Endothelial cell (in vitro differentiated cells): ENCODE data around the gene ARL14EPL. TPM values are rescaled to one million over a fixed set of nuclear protein-coding genes. Genes with fewer than 3 reads are reported as not detected.

Experiments
- DNase-seq: peaks from one replicate; pipeline ENCODE4 v3.0.0; 2021; ENCODE audit warnings: low spot score
- H3K27ac Mint-ChIP-seq: one replicate; pipeline ENCODE4 v1.8.0; 2021; ENCODE audit warnings: mixed read lengths, inconsistent platforms; ENCODE audit not compliant: unreplicated experiment
- H3K27me3 Mint-ChIP-seq: one replicate; pipeline ENCODE4 v1.8.0; 2021; ENCODE audit warnings: mild to moderate bottlenecking, moderate library complexity, mixed read lengths, inconsistent platforms; ENCODE audit not compliant: unreplicated experiment
- H3K36me3 Mint-ChIP-seq: one replicate; pipeline ENCODE4 v1.8.0; 2021; ENCODE audit warnings: mild to moderate bottlenecking, low read depth, mixed read lengths, inconsistent platforms; ENCODE audit not compliant: unreplicated experiment
- H3K4me1 Mint-ChIP-seq: one replicate; pipeline ENCODE4 v1.8.0; 2021; ENCODE audit warnings: mild to moderate bottlenecking, mixed read lengths, inconsistent platforms; ENCODE audit not compliant: unreplicated experiment
- H3K4me3 Mint-ChIP-seq: one replicate; pipeline ENCODE4 v1.8.0; 2021; ENCODE audit warnings: mild to moderate bottlenecking, mixed read lengths, inconsistent platforms; ENCODE audit not compliant: unreplicated experiment
- H3K9me3 Mint-ChIP-seq: one replicate; pipeline ENCODE4 v1.8.0; 2021; ENCODE audit warnings: mixed read lengths, inconsistent platforms; ENCODE audit not compliant: unreplicated experiment
- total RNA-seq: library from RNA; stranded (reverse); fragmentation: NEBNext Ultra II Directional; extraction: Animal tissue kit (Norgen Biotek cat#: 25700); gene quantifications from one replicate; pipeline ENCODE4 v1.2.1, GENCODE V29; 2021; ENCODE audit not compliant: unreplicated experiment
- TF ChIP-seq, protein P1 (sequence below): fragments of 200-600 bp; sonication (generic); IDR thresholded peaks from one replicate; pipeline ENCODE4 v1.5.0; 2021; ENCODE audit warnings: antibody characterized with exemption; ENCODE audit not compliant: unreplicated experiment

ARL14EPL gene
- total RNA-seq, 1 donor from 2014 or later: not detected

DNA sequence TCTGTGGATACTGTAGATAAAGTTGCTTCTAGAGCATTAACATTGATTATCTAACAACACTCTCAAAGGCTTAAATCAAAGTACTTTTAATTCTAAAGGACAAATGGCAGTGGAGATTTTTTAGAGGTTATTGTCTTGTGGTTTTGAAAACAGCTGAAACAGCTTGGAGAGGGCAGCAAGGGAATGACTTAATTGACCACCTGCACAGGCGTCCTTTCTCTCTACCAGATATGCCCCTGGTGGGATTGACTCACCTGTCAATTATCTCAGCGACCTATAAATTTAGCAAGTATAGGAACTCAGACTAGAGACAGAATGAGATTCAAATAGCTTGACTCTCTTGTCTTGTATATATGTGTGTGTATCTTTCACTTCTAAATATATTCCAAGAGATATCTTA lies 13.5 kb downstream of the ARL14EPL start:
- H3K36me3 Mint-ChIP-seq: no peaks in the 10 kb centered on the region
- no peaks in the 10 kb centered on the region for H3K4me1 Mint-ChIP-seq
- H3K4me3 Mint-ChIP-seq: no peak overlapping the region
- no peak overlapping the region for H3K27ac Mint-ChIP-seq
- H3K9me3 Mint-ChIP-seq: no peaks in the 10 kb centered on the region
- no peaks in the 10 kb centered on the region for H3K27me3 Mint-ChIP-seq
- TF ChIP-seq, protein P1, sequence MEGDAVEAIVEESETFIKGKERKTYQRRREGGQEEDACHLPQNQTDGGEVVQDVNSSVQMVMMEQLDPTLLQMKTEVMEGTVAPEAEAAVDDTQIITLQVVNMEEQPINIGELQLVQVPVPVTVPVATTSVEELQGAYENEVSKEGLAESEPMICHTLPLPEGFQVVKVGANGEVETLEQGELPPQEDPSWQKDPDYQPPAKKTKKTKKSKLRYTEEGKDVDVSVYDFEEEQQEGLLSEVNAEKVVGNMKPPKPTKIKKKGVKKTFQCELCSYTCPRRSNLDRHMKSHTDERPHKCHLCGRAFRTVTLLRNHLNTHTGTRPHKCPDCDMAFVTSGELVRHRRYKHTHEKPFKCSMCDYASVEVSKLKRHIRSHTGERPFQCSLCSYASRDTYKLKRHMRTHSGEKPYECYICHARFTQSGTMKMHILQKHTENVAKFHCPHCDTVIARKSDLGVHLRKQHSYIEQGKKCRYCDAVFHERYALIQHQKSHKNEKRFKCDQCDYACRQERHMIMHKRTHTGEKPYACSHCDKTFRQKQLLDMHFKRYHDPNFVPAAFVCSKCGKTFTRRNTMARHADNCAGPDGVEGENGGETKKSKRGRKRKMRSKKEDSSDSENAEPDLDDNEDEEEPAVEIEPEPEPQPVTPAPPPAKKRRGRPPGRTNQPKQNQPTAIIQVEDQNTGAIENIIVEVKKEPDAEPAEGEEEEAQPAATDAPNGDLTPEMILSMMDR: no peak
- DNase-seq: no peak

DNA sequence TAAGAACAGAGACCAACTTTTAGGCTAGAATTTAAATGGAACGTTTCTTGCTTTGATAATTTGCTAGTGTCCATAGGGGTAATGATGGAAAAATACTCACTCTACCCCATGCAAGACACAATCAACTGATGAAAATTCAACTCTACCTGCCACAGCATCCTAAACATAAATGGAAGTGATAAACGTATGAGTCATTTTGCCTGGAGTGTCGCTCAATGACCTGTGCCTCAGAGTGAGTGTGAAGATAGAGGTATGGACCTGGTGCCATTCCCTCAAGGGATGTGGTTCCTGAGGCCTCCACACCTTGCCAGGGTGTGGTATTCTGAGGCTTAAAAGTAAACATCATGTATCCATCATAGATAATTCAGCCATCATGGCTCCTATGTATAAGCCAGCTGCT lies 14.0 kb downstream of the ARL14EPL start:
- TF ChIP-seq, protein P1: no peak
- no peak for DNase-seq
- H3K27me3 Mint-ChIP-seq: no peaks in the 10 kb centered on the region
- H3K27ac Mint-ChIP-seq: no peak overlapping the region
- H3K36me3 Mint-ChIP-seq: no peaks in the 10 kb centered on the region
- H3K4me1 Mint-ChIP-seq: no peaks in the 10 kb centered on the region
- no peak overlapping the region for H3K4me3 Mint-ChIP-seq
- no peaks in the 10 kb centered on the region for H3K9me3 Mint-ChIP-seq

DNA sequence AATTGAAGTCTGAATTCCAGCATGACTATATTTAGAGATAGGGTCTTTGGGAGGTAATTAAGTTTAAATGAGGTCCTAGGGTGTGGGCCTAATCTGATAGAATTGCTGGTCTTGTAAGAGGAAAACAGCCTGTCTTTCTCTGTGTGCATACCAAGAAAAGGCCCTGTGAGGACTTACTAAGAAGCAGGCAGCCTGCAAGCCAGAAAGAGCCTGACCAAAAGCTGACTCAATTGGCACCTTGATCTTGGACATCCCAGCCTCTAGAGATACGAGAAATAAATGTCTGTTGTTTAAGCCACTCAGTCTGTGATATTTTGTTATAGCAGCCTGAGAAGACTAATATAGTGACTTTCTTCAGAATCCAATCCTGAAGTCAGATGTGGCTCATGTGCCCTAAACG lies 14.6 kb downstream of the ARL14EPL start:
- Mint-ChIP-seq H3K27me3 (no peaks in the 10 kb centered on the region), H3K27ac (no peak overlapping the region), H3K4me1 (no peaks in the 10 kb centered on the region), H3K36me3 (no peaks in the 10 kb centered on the region), H3K4me3 (no peak overlapping the region), H3K9me3 (no peaks in the 10 kb centered on the region)
- no peak for DNase-seq
- TF ChIP-seq, protein P1: no peak

DNA sequence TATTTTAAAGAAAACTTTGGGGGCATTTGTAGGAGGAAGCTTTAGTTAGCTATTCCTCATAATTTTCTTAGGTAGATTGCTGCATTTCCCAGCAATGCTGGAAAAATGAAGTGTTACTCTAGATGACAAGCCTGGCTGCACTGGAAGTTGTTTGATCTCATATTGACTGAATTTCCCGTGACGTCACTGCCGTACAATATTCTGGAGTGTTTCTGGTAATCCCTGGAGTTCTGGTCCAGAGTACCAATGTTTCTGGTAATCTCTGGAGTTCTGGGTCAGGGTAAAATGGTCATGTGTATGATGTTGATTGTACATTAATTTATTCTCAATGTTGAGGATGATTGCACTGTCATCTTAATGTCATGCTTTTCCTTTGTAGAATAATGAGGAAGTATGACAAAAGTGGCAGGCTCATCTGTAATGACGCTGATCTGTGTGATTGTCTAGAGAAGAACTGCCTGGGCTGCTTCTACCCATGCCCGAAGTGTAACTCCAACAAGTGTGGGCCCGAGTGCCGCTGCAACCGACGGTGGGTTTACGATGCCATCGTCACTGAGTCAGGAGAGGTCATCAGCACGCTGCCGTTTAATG lies 26.2 kb downstream of the ARL14EPL start:
- Mint-ChIP-seq H3K4me1 (no peaks in the 10 kb centered on the region), H3K4me3 (no peak overlapping the region), H3K27me3 (no peaks in the 10 kb centered on the region)

DNA sequence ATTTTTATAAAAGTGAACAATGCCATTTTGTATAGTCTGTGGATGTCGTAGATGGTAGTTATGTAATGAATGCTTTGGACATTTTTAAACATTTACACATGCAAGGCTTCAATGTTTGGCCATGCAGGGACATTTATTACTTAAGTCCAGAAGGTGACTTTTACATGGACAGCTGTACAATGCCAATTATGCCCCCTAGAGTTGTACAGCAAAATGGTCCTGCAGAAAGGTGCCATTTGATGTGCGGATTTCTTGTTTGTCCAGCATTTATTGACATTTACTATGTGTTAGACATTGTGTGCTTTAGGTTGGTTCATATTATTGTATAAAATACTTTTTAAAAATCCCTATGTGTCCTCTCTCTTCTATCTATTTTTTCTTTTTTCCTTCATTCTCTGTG lies 30.1 kb downstream of the ARL14EPL start:
- no peaks in the 10 kb centered on the region for H3K36me3 Mint-ChIP-seq
- no peaks in the 10 kb centered on the region for H3K27me3 Mint-ChIP-seq
- no peaks in the 10 kb centered on the region for H3K9me3 Mint-ChIP-seq
- no peak for DNase-seq
- H3K27ac Mint-ChIP-seq: no peak overlapping the region
- no peak overlapping the region for H3K4me3 Mint-ChIP-seq
- H3K4me1 Mint-ChIP-seq: no peaks in the 10 kb centered on the region
- TF ChIP-seq, protein P1: no peak

More for the DNA sequence above, 26.2 kb downstream of the ARL14EPL start:
- Mint-ChIP-seq H3K9me3 (no peaks in the 10 kb centered on the region), H3K27ac (no peak overlapping the region), H3K36me3 (no peaks in the 10 kb centered on the region)
- TF ChIP-seq, protein P1: no peak
- DNase-seq: no peak
